ENCODE data around the gene KRT83. TPM values are rescaled to one million over a fixed set of nuclear protein-coding genes. Genes with fewer than 3 reads are reported as not detected.
A peak's percentile ranks its signal among the peaks of the same experiment; 100 is the strongest.

KRT83 gene
- total RNA-seq, 6 donors from 2014 or later = not detected

DNA sequence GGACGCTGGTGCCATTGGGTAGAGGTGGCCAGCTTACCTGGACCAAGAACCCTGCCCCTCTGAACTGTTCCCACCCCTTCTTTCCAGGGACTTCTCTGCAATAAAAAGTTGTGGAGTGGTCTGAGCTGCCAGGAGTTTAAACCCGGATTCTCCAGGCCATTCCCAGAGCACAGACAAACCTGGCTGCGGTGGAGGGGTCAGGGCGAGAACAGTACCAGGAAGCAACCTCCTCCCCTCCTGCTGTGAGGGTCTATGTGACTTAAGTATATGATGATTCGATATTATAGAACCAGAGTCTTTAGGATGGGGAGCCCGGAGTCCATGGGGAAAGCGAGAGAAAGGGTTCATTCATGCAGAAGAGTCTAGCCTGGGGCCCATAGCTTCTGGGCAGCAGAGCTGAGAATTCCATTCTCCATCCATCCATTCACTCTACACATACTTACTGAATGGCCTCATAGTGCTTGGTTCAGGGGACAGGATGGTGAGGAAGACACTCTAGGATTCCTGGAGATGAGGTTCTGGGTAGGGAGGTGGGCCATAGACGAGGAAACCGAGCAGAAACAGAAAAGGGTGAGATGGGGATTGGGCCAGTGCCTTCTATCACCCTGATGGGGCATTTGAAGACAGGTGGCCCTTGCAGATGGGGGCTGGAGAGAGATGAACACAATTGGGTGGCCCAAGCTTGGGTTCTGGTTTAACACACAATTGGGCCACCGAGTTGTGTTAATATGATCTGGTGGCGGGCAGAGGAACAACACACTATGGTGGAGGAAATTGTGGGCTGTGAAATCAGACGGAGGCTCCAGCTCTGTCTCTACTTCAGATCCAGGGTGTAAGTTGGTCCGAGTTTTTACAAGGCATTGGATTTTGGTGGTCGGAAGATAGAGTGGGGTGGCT, 41.5 kb downstream of the KRT83 start:
- H3K4me3 ChIP-seq = no peak overlapping the region
- H3K4me1 ChIP-seq = peaks cover 21 to 31% (median 30%) of the 10 kb centered on the region in 4 donors
- ATAC-seq (ENCODE audit: low FRiP score in 2 of 2) = peak in 1 of 2 donors; percentile 15
- H3K27me3 ChIP-seq = no peaks in the 10 kb centered on the region
- no peaks in the 10 kb centered on the region for H3K9me3 ChIP-seq
- TF ChIP-seq CTCF (IDR thresholded peaks at IDR 0.05) (peak in 1 of 6 experiments; percentile 30), EP300 (IDR thresholded peaks at IDR 0.05) (no peak), POLR2AphosphoS5 (IDR thresholded peaks at IDR 0.05) (no peak)
- H3K27ac ChIP-seq = peak overlapping the region; percentile 55 to 86 (median 76)
- WGBS, 2 donors = 84 to 90% methylated on average over 14 of the region's 14 CpGs
- no peaks in the 10 kb centered on the region for H3K36me3 ChIP-seq
- no peak for DNase-seq

GRCh38 chr12:52278575-52279421, 42.4 kb downstream of the KRT83 start:
- Histone ChIP-seq H3K4me3 (peak overlapping the region in 1 of 4 donors; percentile 28), H3K27ac (peak overlapping the region in 1 of 4 donors; percentile 86)
- peak; percentile 80 to 97 for DNase-seq

GRCh38 chr12:52277486-52278245, 43.5 kb downstream of the KRT83 start:
- DNase-seq (no peak), ATAC-seq (ENCODE audit: low FRiP score in 2 of 2) (no peak)
- WGBS, 2 donors = 81 to 86% methylated on average over 7 to 9 of the region's 9 CpGs
- H3K27ac ChIP-seq = no peak overlapping the region
- no peaks in the 10 kb centered on the region for H3K27me3 ChIP-seq
- H3K4me1 ChIP-seq = peaks cover 21 to 31% (median 30%) of the 10 kb centered on the region in 4 donors
- no peak overlapping the region for H3K4me3 ChIP-seq
- TF ChIP-seq CTCF (IDR thresholded peaks at IDR 0.05) (no peak), EP300 (IDR thresholded peaks at IDR 0.05) (no peak)
- no peaks in the 10 kb centered on the region for H3K9me3 ChIP-seq
- no peaks in the 10 kb centered on the region for H3K36me3 ChIP-seq

More at GRCh38 chr12:52278575-52279421, 42.4 kb downstream of the KRT83 start:
- ATAC-seq (ENCODE audit: low FRiP score in 2 of 2) = peak; percentile 89 to 91
- H3K9me3 ChIP-seq = no peaks in the 10 kb centered on the region
- H3K36me3 ChIP-seq = no peaks in the 10 kb centered on the region
- H3K4me1 ChIP-seq = peaks cover 21 to 31% (median 30%) of the 10 kb centered on the region in 4 donors
- TF ChIP-seq CTCF (IDR thresholded peaks at IDR 0.05) (peak; percentile 77 to 97 (median 94)), POLR2AphosphoS5 (IDR thresholded peaks at IDR 0.05) (no peak)
- no peaks in the 10 kb centered on the region for H3K27me3 ChIP-seq
- WGBS, 2 donors = 19 to 24% methylated on average over 19 to 32 of the region's 32 CpGs

- Histone ChIP-seq H3K27me3 (no peaks in the 10 kb centered on the region), H3K27ac (no peak overlapping the region), H3K9me3 (no peaks in the 10 kb centered on the region), H3K4me3 (no peak overlapping the region), H3K36me3 (no peaks in the 10 kb centered on the region), H3K4me1 (peaks cover 15 to 24% (median 23%) of the 10 kb centered on the region in 4 donors)
- no peak for DNase-seq
- no peak for ATAC-seq (ENCODE audit: low FRiP score in 2 of 2)
- WGBS, 2 donors = 85 to 87% methylated on average over 3 of the region's 3 CpGs
- TF ChIP-seq CTCF (IDR thresholded peaks at IDR 0.05) = no peak
- TF ChIP-seq POLR2A (IDR thresholded peaks at IDR 0.05) = no peak
- TF ChIP-seq POLR2AphosphoS5 (IDR thresholded peaks at IDR 0.05) = no peak
- TF ChIP-seq EP300 (IDR thresholded peaks at IDR 0.05) = no peak
These were observed 45.5 kb downstream of the KRT83 start for GRCh38 chr12:52275686-52276085.
